PC-9 (cell line): ENCODE results near the gene PTOV1.

Experiments
- EZH2 ChIP-seq: fragments of 200-600 bp; sonication (generic); IDR thresholded peaks from 2 replicates; pipeline ENCODE4 v1.8.0; 2017; ENCODE audit warnings: antibody characterized with exemption, low read depth
- TF ChIP-seq, protein P1 (sequence below): fragments of 200-600 bp; sonication (generic); conservative IDR thresholded peaks from 2 replicates; pipeline ENCODE4 v1.6.1; 2017; ENCODE audit warnings: mixed run types, antibody characterized with exemption, mild to moderate bottlenecking, moderate library complexity

GRCh38 chr19:49801401-49801888 is 49.5 kb upstream of the PTOV1 start:
- TF ChIP-seq, protein P1, sequence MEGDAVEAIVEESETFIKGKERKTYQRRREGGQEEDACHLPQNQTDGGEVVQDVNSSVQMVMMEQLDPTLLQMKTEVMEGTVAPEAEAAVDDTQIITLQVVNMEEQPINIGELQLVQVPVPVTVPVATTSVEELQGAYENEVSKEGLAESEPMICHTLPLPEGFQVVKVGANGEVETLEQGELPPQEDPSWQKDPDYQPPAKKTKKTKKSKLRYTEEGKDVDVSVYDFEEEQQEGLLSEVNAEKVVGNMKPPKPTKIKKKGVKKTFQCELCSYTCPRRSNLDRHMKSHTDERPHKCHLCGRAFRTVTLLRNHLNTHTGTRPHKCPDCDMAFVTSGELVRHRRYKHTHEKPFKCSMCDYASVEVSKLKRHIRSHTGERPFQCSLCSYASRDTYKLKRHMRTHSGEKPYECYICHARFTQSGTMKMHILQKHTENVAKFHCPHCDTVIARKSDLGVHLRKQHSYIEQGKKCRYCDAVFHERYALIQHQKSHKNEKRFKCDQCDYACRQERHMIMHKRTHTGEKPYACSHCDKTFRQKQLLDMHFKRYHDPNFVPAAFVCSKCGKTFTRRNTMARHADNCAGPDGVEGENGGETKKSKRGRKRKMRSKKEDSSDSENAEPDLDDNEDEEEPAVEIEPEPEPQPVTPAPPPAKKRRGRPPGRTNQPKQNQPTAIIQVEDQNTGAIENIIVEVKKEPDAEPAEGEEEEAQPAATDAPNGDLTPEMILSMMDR = no peak
- TF ChIP-seq EZH2 = no peak
